Mammary epithelial cell (primary cell): ENCODE results near the gene RDM1.

ENCODE experiments used
- CTCF ChIP-seq, 2 donors: IDR thresholded peaks in 1 of 2; conservative IDR thresholded peaks in 1 of 2; 2 replicates each; pipeline ENCODE4 v1.5.1; 2011 to 2012; ENCODE audit warnings: inconsistent platforms in 2 of 2, low read length in 2 of 2, mild to moderate bottlenecking in 2 of 2, control low read depth in 1 of 2, low read depth in 1 of 2; ENCODE audit not compliant: insufficient read depth in 1 of 2; ENCODE audit errors: extremely low read depth in 1 of 2
- EZH2 ChIP-seq: IDR thresholded peaks from 2 replicates; pipeline ENCODE4 v1.6.1; 2012; ENCODE audit warnings: low read length, inconsistent platforms, borderline replicate concordance

DNA sequence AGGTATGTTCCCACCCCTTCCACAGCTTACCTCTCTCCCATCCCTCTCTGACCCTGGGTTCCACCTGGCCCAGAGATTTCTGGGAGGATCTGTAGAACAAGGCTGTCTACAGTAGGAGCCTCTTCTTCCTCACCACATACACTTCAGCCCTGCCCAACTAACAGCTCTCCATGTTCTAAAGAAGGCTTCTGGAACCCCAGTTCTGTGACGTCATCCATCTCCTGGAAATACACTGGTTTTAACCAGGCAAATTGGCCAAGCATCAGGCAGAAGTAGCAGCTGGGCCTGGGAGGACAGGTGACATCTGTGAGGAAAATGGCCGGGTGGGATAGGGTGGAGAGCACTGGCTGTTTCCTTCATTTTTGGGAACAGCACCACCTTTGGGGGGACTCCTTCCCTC, 13.0 kb upstream of the RDM1 start, which contains the start of gene LYZL6:
- TF ChIP-seq CTCF (conservative IDR thresholded peaks at IDR 0.05 in 1 of 2, IDR thresholded peaks at IDR 0.05 in 1 of 2; ENCODE audit: extremely low read depth in 1 of 2, insufficient read depth in 1 of 2, low read depth in 1 of 2, low read length in 2 of 2) (no peak), EZH2 (no peak)
